ENCODE results near the gene TTC7B.

TTC7B gene

DNA sequence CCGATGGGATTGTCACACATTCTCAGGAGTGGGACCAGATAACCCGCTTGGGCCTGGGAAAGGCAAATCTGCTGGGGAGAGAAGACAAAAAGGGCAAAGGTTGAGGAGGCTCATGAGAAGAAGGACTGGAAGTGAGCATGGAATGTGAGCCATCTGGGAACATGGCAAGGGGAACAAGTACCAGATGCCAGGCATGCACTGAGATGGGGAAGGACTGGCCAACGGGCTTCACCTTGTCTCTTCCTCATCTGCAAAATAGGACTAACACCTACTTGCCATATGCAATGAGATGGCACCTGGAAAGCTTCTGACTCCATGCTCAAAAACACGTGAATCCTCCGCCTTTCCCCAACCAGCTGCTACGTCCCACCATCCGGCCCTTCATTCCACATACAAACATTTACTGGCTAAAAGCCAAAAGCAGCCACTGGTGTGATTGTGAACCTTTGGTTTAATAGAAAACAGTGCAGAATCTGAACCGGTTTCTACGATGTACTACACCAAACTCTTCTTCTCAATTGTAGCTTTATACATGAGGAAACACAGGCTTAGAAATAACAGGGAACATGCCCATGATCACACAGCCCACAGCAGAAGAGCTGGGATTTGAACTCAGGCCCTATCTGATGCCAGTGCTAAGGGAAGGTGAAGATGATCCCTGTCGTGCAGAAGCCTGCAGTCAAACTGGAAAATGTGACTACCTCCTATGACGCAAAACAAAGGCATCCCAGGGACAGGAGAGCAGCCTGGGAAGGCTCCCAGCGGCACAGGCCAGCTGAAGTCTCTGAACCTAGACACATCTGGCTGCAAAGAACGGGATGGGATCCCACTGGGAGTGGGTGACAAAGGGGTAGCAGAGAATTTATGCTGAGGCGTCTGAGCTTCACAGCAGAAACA, 112.1 kb downstream of the TTC7B start:
- no peak for DNase-seq (ENCODE audit: low spot score)

GRCh38 chr14:90700933-90701776, 115.1 kb downstream of the TTC7B start:
- no peak for DNase-seq (ENCODE audit: low spot score)

GRCh38 chr14:90699016-90699415, 117.2 kb downstream of the TTC7B start:
- no peak for DNase-seq (ENCODE audit: low spot score)

- no peak for DNase-seq (ENCODE audit: low spot score)
Measured at GRCh38 chr14:90698379-90698869, 117.8 kb downstream of the TTC7B start.

- peak; percentile 87 for DNase-seq (ENCODE audit: low spot score)
Measured at GRCh38 chr14:90697577-90698206, 118.5 kb downstream of the TTC7B start.

GRCh38 chr14:90697132-90697531, 119.1 kb downstream of the TTC7B start:
- DNase-seq (ENCODE audit: low spot score) = no peak

DNA sequence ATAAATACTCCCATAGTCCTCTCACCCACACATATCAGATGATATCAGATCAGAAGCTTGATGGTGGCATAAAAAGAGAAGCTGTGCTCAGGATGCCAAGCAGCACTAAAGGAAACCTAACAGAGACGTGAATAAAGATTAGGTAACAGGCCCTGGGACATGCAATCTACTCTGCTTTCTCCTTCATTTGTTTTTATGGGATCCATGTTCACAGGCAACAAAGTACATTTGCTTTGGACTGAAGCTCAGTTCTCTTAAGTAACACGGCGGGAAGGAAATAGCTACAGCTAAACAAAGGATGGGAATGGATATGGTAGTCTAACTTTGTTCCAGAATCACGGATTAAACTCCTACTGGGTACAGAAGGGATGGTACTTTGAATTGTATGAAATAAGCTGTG, 119.5 kb downstream of the TTC7B start:
- no peak for DNase-seq (ENCODE audit: low spot score)

GRCh38 chr14:90695997-90696660, 120.1 kb downstream of the TTC7B start:
- no peak for DNase-seq (ENCODE audit: low spot score)

DNA sequence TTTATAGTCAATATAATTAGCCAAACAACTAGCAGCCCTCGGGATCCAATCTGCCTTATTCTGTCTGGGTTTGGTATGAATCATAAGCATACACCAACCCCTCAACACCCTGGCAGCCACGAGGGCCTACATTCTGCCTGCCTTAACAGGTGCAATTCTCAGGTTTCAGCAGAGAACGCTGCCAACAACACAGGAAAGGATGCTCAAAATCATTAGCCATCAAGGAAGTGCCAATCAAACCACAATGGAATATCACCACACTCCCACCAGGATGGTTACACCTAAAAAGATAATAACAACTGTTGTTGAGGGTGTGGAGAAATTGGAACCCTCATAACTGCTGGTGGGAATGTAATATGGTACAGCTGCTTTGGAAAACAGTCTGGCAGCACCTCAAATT, 122.8 kb downstream of the TTC7B start:
- DNase-seq (ENCODE audit: low spot score) = no peak

- DNase-seq (ENCODE audit: low spot score) = no peak
Measured at GRCh38 chr14:90692826-90693225, 123.4 kb downstream of the TTC7B start.

DNA sequence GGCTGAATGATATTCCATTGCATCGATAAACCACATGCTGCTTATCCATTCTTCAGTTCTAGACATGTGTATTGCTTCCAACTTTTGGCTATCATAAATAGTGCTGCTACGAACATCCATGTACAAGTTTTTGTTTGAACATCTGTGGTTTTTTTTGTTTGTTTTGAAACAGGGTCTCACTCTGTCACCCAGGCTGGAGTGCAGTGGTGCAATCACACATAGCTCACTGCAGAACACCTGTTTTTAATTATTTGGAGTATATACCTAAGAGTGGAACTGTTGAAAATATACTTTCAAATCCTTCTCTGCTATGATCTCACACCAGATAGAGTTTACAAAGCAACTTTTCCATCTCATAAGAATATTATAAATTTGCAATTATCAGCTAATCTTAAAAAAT, 124.2 kb downstream of the TTC7B start:
- DNase-seq (ENCODE audit: low spot score) = no peak

- DNase-seq (ENCODE audit: low spot score) = no peak
Measured at GRCh38 chr14:90691627-90692026, 124.6 kb downstream of the TTC7B start.

DNA sequence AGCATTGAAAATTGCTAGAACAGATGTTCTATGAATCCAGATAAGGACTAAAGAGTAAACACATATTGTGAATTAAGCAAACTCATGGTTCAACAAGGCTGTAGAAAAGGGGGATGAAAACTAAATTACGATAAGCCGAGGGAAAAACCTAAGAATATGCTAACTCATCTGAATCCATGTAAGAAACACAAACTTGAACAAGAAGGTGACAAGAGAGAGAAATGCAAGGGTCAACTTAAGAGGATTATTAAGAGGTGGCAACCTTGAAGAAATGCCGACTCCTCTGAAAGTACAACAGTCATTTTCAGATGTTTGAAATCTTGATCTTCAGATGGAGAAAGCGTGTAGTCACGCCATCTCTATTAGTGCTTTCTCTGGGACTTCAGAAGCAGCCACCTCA, 128.6 kb downstream of the TTC7B start:
- no peak for DNase-seq (ENCODE audit: low spot score)

DNA sequence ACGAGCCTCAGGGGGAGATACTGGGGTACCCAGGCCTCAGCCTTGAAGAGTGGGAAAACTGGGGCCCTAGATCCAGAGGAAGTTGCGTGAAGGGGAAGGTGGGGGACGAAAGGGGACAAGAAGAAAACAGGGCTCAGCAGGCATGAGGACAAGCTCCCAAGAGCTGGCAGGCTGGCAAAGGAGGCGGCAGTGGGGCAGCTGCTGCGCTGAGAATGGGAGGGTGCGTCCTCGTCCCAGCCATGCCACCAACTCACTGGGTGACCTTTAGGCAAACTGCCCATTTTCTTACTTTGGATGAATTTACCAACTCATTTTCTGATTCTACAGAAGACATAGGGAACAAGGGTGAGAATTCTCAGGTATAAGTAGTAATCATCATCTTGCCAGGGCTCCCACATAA, 133.6 kb downstream of the TTC7B start:
- DNase-seq (ENCODE audit: low spot score) = no peak

GRCh38 chr14:90681929-90682328, 134.3 kb downstream of the TTC7B start:
- no peak for DNase-seq (ENCODE audit: low spot score)

- DNase-seq (ENCODE audit: low spot score) = no peak
Measured at GRCh38 chr14:90678846-90679362, 137.3 kb downstream of the TTC7B start.

DNA sequence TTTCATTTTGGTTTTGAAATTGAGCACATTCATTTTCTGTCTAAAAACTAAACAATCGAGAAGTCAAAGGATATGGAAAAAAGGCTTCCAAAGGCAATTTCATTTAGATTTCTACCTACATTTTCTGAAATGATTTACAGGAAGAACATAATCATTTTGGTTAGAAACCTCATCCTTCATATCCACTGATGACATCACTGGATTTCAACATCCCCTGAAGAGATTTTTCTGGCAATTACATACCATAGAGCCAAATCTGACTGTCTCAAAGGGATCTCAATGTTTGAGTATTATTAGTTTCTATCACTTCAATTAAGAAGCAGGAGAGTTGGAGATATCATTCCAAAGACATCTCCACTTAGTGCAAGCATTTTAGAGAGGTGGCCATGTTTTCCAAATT, 137.8 kb downstream of the TTC7B start:
- no peak for DNase-seq (ENCODE audit: low spot score)

GRCh38 chr14:90677484-90678050, 138.7 kb downstream of the TTC7B start:
- DNase-seq (ENCODE audit: low spot score) = no peak

- no peak for DNase-seq (ENCODE audit: low spot score)
Measured at GRCh38 chr14:90676912-90677311, 139.3 kb downstream of the TTC7B start.

DNA sequence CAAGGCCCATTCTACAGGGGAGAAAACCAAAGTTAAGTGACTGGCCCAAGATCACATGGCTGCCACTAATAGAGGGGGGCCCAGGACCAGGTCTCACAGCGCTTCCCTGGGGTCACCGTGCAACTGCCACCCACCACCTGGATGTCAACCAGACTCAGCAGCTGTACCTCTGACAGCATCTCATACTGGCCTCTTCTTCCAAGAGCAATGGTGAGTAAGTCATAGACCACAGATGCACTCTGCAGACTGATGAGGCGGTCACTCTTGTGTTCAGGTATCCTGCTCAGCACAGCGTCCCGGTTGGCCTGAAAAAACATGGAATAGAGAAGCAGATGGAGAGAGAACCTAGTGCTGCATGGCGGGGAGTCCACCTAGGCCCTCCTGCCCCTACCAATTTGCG, 139.9 kb downstream of the TTC7B start:
- DNase-seq (ENCODE audit: low spot score) = no peak

DNA sequence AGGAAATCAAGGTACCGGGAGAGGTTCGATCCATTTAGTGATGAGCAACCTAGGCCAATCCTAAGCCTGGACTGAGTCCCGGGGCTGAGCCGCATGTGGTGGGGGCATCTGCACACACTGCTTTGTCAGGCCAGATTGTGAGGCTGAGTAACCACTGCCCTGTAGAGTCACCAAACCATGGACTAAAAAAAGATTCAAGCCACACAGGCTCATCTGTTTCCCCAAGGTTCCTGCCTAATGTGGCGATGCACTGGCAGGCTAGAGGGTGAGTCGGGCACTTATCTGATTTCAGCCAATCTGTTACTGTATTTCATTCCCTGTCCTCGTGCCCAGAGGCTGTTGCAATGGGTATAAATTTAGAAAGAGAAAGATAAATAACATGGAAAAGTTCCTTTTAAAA, 140.8 kb downstream of the TTC7B start:
- DNase-seq (ENCODE audit: low spot score) = no peak
